Testis (tissue), 3 donors: ENCODE results near the gene KIF26B. TPM values are rescaled to one million over a fixed set of nuclear protein-coding genes. Genes with fewer than 3 reads are reported as not detected.

Experiments used
- DNase-seq: peaks from one replicate; pipeline ENCODE4 v3.0.0-alpha.2; 2019
- H3K27ac ChIP-seq, 2 donors: fragments of 200-600 bp; sonication (generic); one replicate each; pipeline ENCODE4 v1.5.1; 2019
- H3K27me3 ChIP-seq: fragments of 200-600 bp; sonication (generic); one replicate; pipeline ENCODE4 v1.5.1; 2019
- H3K36me3 ChIP-seq: fragments of 200-600 bp; sonication (generic); one replicate; pipeline ENCODE4 v1.5.1; 2017; ENCODE audit warnings: low read depth; ENCODE audit errors: missing control alignments
- H3K4me1 ChIP-seq: fragments of 200-600 bp; sonication (generic); one replicate; pipeline ENCODE4 v1.5.1; 2019
- H3K4me3 ChIP-seq, 2 donors: fragments of 200-600 bp; sonication (generic); one replicate each; pipeline ENCODE4 v1.5.1; 2017 to 2019
- H3K9me3 ChIP-seq: fragments of 200-600 bp; sonication (generic); one replicate; pipeline ENCODE4 v1.5.1; 2017
- CTCF ChIP-seq, 3 experiments: fragments of 450-650 bp in 2 of 3; fragments of 200-600 bp in 1 of 3; sonication (generic) in 1 of 3; IDR thresholded peaks; one replicate each; pipeline ENCODE4 v1.5.1; 2016 to 2019; ENCODE audit warnings: antibody characterized with exemption in 3 of 3, mild to moderate bottlenecking in 2 of 3, moderate library complexity in 1 of 3
- POLR2A ChIP-seq: fragments of 450-650 bp; IDR thresholded peaks from one replicate; pipeline ENCODE4 v1.6.1; 2017; ENCODE audit warnings: antibody characterized with exemption, mild to moderate bottlenecking, moderate library complexity
- WGBS, 2 donors: methylation state at CpG; one replicate each; pipeline ENCODE4 v1.1.5; 2018; 5-methylcytosine and 5-hydroxymethylcytosine counted together
- intact Hi-C: fragments of 100-400 bp; cut with DNase I; formaldehyde crosslinking; loops from one replicate; pipeline ENCODE4 v1.15.1; 2023; ENCODE audit warnings: low total_unique reads
- polyA plus RNA-seq: library from polyadenylated mRNA; stranded (reverse); fragments of 350-450 nt; fragmentation: Illumina TruSeq; extraction: RNeasy Lipid Tissue Mini Kit (QIAGEN cat#74804); gene quantifications from one replicate; pipeline ENCODE4 v1.2.3, GENCODE V29; 2014; ENCODE audit warnings: low read depth, low replicate concordance; ENCODE audit not compliant: insufficient read depth
- total RNA-seq, 2 donors: library from RNA; depleted of rRNA; stranded (reverse); fragments of >200 nt; gene quantifications; one replicate each; pipeline ENCODE4 v1.2.3, GENCODE V29; 2016

The KIF26B gene
- total and polyA plus RNA-seq, 3 donors from 2014 or later, result 3.0 to 4.8 (median 3.1) TPM

DNA sequence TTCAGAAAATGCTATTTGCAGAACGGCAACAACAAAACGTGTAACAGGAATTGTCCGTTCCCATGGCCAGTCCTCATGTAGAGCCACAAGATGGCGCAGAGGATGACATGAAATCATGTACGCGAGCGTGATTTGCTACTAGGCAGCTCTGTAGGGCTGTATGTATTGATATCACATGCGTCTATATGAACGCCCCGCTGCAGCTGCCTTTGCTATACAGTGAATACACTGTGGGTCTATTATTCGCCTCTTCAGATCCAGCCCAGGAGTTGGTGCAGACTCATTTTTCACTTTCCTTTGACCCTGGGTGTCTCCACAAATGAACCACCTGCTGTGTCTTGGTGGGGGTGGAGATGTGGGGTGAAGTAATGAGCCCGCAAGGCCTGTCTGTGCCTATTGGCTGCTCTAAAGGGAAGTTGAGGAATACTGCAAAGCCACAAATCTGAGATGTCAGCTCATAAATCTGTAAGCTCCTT is 361.5 kb downstream of the KIF26B start:
- H3K9me3 ChIP-seq, result no peaks in the 10 kb centered on the region
- intact Hi-C loops, result no loop called here
- no peaks in the 10 kb centered on the region for H3K27me3 ChIP-seq
- H3K27ac ChIP-seq, result no peak overlapping the region
- no peaks in the 10 kb centered on the region for H3K36me3 ChIP-seq
- TF ChIP-seq POLR2A, result no peak
- DNase-seq, result no peak
- no peaks in the 10 kb centered on the region for H3K4me1 ChIP-seq
- WGBS, 2 donors, result 88% methylated on average over 12 of the region's 12 CpGs
- H3K4me3 ChIP-seq, result no peak overlapping the region

DNA sequence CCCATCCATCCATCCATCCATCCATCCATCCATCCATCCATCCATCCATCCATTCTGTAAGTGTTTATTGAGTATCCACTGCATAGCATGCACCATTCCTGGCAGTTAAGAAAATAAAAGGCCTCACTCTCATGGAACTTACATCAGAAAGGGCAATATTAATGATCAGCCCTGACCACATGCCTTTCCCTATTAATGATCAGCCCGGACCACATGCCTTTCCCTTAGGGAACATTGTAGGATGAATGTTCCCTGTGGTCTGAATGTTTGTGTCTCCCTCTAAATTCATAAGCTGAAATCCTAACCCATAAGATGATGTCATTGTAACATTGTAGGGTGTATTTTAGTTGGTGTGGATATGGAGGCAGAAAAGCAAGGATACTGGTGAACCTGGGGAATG is 365.8 kb downstream of the KIF26B start:
- Histone ChIP-seq H3K9me3 (no peaks in the 10 kb centered on the region), H3K36me3 (no peaks in the 10 kb centered on the region), H3K4me1 (no peaks in the 10 kb centered on the region), H3K27ac (no peak overlapping the region), H3K27me3 (no peaks in the 10 kb centered on the region), H3K4me3 (no peak overlapping the region)
- intact Hi-C loops, result no loop called here
- no peak for TF ChIP-seq CTCF (IDR thresholded peaks at IDR 0.05)
- TF ChIP-seq POLR2A, result no peak
- DNase-seq, result no peak
- WGBS, 2 donors, result 93 to 100% methylated on average over 1 of the region's 1 CpG

GRCh38 chr1:245526141-245526540 is 371.4 kb downstream of the KIF26B start:
- DNase-seq, result no peak
- H3K27ac ChIP-seq, result no peak overlapping the region
- no peaks in the 10 kb centered on the region for H3K9me3 ChIP-seq
- TF ChIP-seq CTCF (IDR thresholded peaks at IDR 0.05), result no peak
- no peak for TF ChIP-seq POLR2A
- WGBS, 2 donors, result 91 to 100% methylated on average over 2 of the region's 2 CpGs
- H3K36me3 ChIP-seq, result no peaks in the 10 kb centered on the region
- H3K27me3 ChIP-seq, result no peaks in the 10 kb centered on the region
- no peaks in the 10 kb centered on the region for H3K4me1 ChIP-seq
- no peak overlapping the region for H3K4me3 ChIP-seq
- intact Hi-C loops, result no loop called here

DNA sequence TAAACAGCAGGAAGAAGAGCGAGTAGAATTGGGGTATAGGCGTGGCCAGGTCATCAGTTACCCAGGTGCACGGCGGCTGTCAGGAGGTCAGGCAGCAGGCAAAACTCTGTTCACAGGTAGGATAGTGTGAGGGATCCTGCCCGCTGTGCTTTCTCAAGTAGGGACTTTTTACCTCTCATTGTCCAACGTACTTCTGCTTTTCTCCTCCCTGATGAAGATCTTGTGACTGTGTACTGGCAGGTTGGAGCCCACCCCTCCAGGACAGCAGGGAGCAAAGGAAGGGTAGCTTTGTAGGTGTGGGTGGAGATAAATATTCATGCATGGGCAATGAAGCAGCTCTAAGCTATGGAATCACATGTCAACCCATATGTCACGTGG is 373.5 kb downstream of the KIF26B start:
- no peaks in the 10 kb centered on the region for H3K4me1 ChIP-seq
- no peak for DNase-seq
- H3K36me3 ChIP-seq, result no peaks in the 10 kb centered on the region
- 65 to 83% methylated on average over 6 to 7 of the region's 7 CpGs for WGBS, 2 donors
- H3K27me3 ChIP-seq, result no peaks in the 10 kb centered on the region
- intact Hi-C loops, result no loop called here
- no peak for TF ChIP-seq CTCF (IDR thresholded peaks at IDR 0.05)
- TF ChIP-seq POLR2A, result no peak
- H3K9me3 ChIP-seq, result no peaks in the 10 kb centered on the region
- H3K4me3 ChIP-seq, result no peak overlapping the region
- no peak overlapping the region for H3K27ac ChIP-seq

GRCh38 chr1:245530937-245531336 is 376.2 kb downstream of the KIF26B start:
- Histone ChIP-seq H3K27me3 (no peaks in the 10 kb centered on the region), H3K9me3 (no peaks in the 10 kb centered on the region), H3K36me3 (no peaks in the 10 kb centered on the region), H3K27ac (no peak overlapping the region), H3K4me3 (no peak overlapping the region), H3K4me1 (no peaks in the 10 kb centered on the region)
- intact Hi-C loops, result no loop called here
- DNase-seq, result no peak
- 72% methylated on average over 2 of the region's 2 CpGs for WGBS, 2 donors
- TF ChIP-seq POLR2A (no peak), CTCF (IDR thresholded peaks at IDR 0.05) (no peak)
